Measurements from ENCODE around the gene VGLL1. TPM values are rescaled to one million over a fixed set of nuclear protein-coding genes. Genes with fewer than 3 reads are reported as not detected.

Gene VGLL1
- total RNA-seq, 1 donor from 2014 or later, result 0.24 TPM

GRCh38 chrX:136523770-136524169, 8.2 kb upstream of the VGLL1 start:
- DNase-seq (ENCODE audit: low spot score, unreplicated experiment), result no peak
- no peak for TF ChIP-seq CTCF (IDR thresholded peaks at IDR 0.05; ENCODE audit: unreplicated experiment)
- peaks cover 1% of the 10 kb centered on the region for H3K4me1 Mint-ChIP-seq (ENCODE audit: low read depth)
- H3K36me3 Mint-ChIP-seq (ENCODE audit: insufficient read depth), result no peaks in the 10 kb centered on the region
- no peaks in the 10 kb centered on the region for H3K27me3 Mint-ChIP-seq
- no peak overlapping the region for H3K27ac Mint-ChIP-seq
- H3K4me3 Mint-ChIP-seq (ENCODE audit: low read depth), result no peak overlapping the region
- H3K9me3 Mint-ChIP-seq (ENCODE audit: low read depth), result peaks cover 26% of the 10 kb centered on the region

DNA sequence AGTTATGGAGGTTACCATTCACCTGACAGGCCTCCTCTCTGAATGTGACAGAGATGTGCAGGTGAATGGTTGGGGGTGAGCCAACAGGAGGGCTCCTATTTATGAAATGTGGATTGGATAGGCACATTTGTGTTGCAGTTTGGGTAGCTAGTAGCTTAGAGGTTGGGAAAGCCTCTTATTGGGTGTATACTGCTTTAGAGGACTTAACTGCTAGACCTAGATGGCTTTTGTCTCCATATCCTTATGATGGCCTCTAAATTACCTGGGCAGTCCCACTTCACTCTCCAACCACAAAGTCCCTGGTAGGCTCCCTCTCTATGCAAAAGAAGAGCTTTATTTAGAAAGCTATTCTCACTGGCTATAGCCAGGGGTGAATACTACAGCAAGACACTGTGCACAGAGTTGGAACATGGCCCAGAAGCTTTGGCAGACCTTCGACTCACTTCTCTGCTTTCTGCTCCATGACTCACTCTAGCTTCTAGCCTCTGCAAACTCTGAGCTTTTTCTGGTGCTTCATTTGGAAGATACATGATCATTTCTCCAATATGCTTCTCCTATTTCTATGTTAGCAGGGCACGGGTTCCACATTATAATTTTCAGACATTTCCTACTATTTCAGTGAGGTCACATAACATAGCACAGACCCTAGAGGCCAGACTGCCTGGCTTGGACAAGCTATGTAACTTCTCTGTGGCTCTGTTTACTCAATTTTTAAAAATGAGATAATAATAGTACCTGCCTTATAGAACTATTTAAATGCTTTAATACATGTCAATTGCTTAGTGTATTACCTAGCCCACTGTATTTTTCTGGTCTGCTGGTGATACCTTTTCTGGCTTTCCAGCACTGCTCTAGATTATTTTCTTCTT, 6.0 kb upstream of the VGLL1 start:
- peaks cover 3% of the 10 kb centered on the region for H3K4me1 Mint-ChIP-seq (ENCODE audit: low read depth)
- no peak overlapping the region for H3K27ac Mint-ChIP-seq
- H3K36me3 Mint-ChIP-seq (ENCODE audit: insufficient read depth), result no peaks in the 10 kb centered on the region
- no peak overlapping the region for H3K4me3 Mint-ChIP-seq (ENCODE audit: low read depth)
- H3K27me3 Mint-ChIP-seq, result no peaks in the 10 kb centered on the region
- H3K9me3 Mint-ChIP-seq (ENCODE audit: low read depth), result peaks cover 36% of the 10 kb centered on the region
- TF ChIP-seq CTCF (IDR thresholded peaks at IDR 0.05; ENCODE audit: unreplicated experiment), result no peak
- DNase-seq (ENCODE audit: low spot score, unreplicated experiment), result no peak

DNA sequence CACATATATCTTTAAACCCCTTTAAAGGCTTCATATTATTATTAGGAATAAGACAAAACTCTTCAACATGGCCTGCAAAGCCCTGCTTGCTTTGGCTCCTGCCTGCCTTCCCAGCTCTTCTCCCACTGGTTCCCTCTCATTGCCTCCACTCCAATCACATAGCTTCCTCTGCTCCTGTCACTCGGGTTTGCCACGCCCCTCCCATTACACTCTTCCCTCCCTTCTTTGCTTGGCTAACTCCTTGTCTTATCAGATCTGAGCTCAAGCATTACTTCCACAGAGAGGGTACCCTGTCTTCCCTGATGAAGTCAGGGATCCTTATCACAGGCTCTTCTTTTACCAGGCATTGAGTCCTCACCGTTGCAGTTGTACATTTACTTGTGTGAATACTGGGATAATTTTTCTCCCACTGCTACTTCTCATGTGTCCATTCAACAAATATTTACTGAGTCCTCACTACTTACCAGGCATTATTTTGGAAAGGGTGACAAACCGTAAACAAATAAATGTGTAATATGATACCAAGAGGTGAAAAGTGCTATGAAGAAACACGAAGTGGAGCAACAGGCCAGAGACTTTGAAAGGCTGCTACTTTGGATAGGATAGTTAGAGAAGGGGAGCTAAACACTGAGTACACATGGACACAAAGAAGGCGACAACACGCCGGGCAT, 3.2 kb upstream of the VGLL1 start:
- no peak for TF ChIP-seq CTCF (IDR thresholded peaks at IDR 0.05; ENCODE audit: unreplicated experiment)
- H3K4me3 Mint-ChIP-seq (ENCODE audit: low read depth), result no peak overlapping the region
- H3K4me1 Mint-ChIP-seq (ENCODE audit: low read depth), result peaks cover 3% of the 10 kb centered on the region
- H3K27me3 Mint-ChIP-seq, result no peaks in the 10 kb centered on the region
- no peaks in the 10 kb centered on the region for H3K36me3 Mint-ChIP-seq (ENCODE audit: insufficient read depth)
- peak overlapping the region; percentile 15 for H3K27ac Mint-ChIP-seq
- no peak for DNase-seq (ENCODE audit: low spot score, unreplicated experiment)
- H3K9me3 Mint-ChIP-seq (ENCODE audit: low read depth), result peaks cover 37% of the 10 kb centered on the region

DNA sequence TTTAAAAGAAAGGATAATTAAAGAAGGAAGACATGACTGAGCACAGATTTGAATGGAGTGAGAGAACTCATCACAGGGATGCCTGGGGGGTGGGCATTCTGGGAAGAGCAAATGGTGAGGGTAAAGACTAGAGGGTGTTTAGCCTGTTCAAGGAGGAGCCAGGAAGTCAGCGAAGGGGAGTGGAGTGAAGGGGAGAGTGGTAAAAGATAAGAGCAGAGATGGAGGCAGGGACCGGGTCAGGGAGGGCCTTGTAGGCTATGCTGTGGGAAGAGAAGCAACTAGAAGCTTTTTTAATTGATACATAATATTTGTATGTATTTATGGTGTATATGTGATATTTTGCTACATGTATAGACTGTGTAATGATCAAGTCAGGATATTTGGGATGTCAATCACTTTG, 2.2 kb upstream of the VGLL1 start:
- Mint-ChIP-seq H3K4me1 (ENCODE audit: low read depth) (peaks cover 3% of the 10 kb centered on the region), H3K4me3 (ENCODE audit: low read depth) (no peak overlapping the region), H3K9me3 (ENCODE audit: low read depth) (peaks cover 37% of the 10 kb centered on the region), H3K36me3 (ENCODE audit: insufficient read depth) (no peaks in the 10 kb centered on the region), H3K27ac (no peak overlapping the region), H3K27me3 (no peaks in the 10 kb centered on the region)
- TF ChIP-seq CTCF (IDR thresholded peaks at IDR 0.05; ENCODE audit: unreplicated experiment), result no peak
- DNase-seq (ENCODE audit: low spot score, unreplicated experiment), result no peak

DNA sequence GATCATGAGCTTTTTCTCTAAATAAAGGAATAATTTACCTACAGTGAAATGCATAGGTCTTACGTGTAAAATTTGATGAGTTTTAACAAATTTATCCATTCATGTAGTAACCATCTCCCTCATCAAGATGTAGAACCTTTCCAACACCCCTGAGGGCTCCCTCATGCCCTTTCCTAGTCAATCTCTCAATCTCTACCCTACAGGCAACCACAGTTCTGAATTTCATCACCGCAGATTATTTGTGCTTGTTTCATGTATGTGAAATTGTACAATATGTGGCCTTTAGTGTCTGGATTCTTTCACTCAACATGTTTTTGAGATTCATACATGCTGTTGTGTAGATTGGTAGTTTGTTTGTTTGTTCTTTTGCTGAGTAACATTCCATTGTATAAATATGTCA, 2.1 kb downstream of the VGLL1 start:
- Mint-ChIP-seq H3K36me3 (ENCODE audit: insufficient read depth) (no peaks in the 10 kb centered on the region), H3K4me1 (ENCODE audit: low read depth) (no peaks in the 10 kb centered on the region), H3K4me3 (ENCODE audit: low read depth) (no peak overlapping the region), H3K27ac (no peak overlapping the region), H3K27me3 (no peaks in the 10 kb centered on the region), H3K9me3 (ENCODE audit: low read depth) (peaks cover 30% of the 10 kb centered on the region)
- TF ChIP-seq CTCF (IDR thresholded peaks at IDR 0.05; ENCODE audit: unreplicated experiment), result no peak
- no peak for DNase-seq (ENCODE audit: low spot score, unreplicated experiment)
